Esophagus muscularis mucosa (tissue), 4 donors: ENCODE results near the gene MYOF. TPM values are rescaled to one million over a fixed set of nuclear protein-coding genes. Genes with fewer than 3 reads are reported as not detected.
"Not testable (repeated sequence)": the region's sequence is repeated elsewhere in the genome, so short reads cannot be mapped to it uniquely, and the experiment has no call there.

ENCODE experiments used
- DNase-seq: peaks from one replicate; pipeline ENCODE4 v3.0.0-alpha.2; 2017; ENCODE audit errors: extremely low spot score
- H3K27ac ChIP-seq, 4 donors: fragments of 200-600 bp; sonication (generic); replicated peaks in 1 of 4; 1 replicate in 3 of 4; 2 replicates in 1 of 4; pipeline ENCODE4 v1.5.1; 2016 to 2019; ENCODE audit warnings: mild to moderate bottlenecking in 1 of 4
- H3K27me3 ChIP-seq, 4 donors: fragments of 200-600 bp; sonication (generic); one replicate each; pipeline versions ENCODE4 v1.5.1 to v1.6.0; 2016 to 2019
- H3K36me3 ChIP-seq, 4 donors: fragments of 200-600 bp; sonication (generic); one replicate each; pipeline ENCODE4 v1.5.1; 2016 to 2019
- H3K4me1 ChIP-seq, 4 donors: fragments of 200-600 bp; sonication (generic); one replicate each; pipeline ENCODE4 v1.5.1; 2016 to 2019
- H3K4me3 ChIP-seq, 4 donors: fragments of 200-600 bp; sonication (generic); 1 replicate in 2 of 4; 2 replicates in 2 of 4; pipeline ENCODE4 v1.5.1; 2016 to 2019; ENCODE audit warnings: mild to moderate bottlenecking in 4 of 4, moderate library complexity in 1 of 4
- H3K9me3 ChIP-seq, 4 donors: fragments of 200-600 bp; sonication (generic); 1 replicate in 3 of 4; 2 replicates in 1 of 4; pipeline ENCODE4 v1.5.1; 2016 to 2019
- CTCF ChIP-seq, 3 experiments: fragments of 200-600 bp in 2 of 3; fragments of 450-650 bp in 1 of 3; sonication (generic) in 2 of 3; IDR thresholded peaks; one replicate each; pipeline ENCODE4 v1.5.1; 2017 to 2019; ENCODE audit warnings: antibody characterized with exemption in 3 of 3, mild to moderate bottlenecking in 2 of 3, moderate library complexity in 1 of 3
- EP300 ChIP-seq: sonication (generic); formaldehyde crosslinking; IDR thresholded peaks from one replicate; pipeline ENCODE4 v1.6.1; 2017; ENCODE audit warnings: antibody characterized with exemption
- POLR2A ChIP-seq: fragments of 450-650 bp; IDR thresholded peaks from one replicate; pipeline ENCODE4 v1.6.1; 2017; ENCODE audit warnings: antibody characterized with exemption, moderate library complexity, mild to moderate bottlenecking, low read depth
- POLR2AphosphoS5 ChIP-seq, 2 donors: sonication (generic); formaldehyde crosslinking; IDR thresholded peaks; one replicate each; pipeline ENCODE4 v1.6.1; 2017; ENCODE audit warnings: antibody characterized with exemption in 2 of 2
- WGBS: methylation state at CpG from one replicate; pipeline ENCODE4 v1.1.5; 2018; 5-methylcytosine and 5-hydroxymethylcytosine counted together
- intact Hi-C: fragments of 100-400 bp; cut with DNase I; formaldehyde crosslinking; loops from one replicate; pipeline ENCODE4 v1.15.1; 2023
- total RNA-seq, 4 donors: library from RNA; depleted of rRNA; stranded (reverse); fragments of >200 nt; gene quantifications; one replicate each; pipeline versions ENCODE4 v1.1.0 to v1.2.1, GENCODE V29; 2016

The MYOF gene
- total RNA-seq, 4 donors from 2014 or later = 71.2 to 120 (median 97.3) TPM

DNA sequence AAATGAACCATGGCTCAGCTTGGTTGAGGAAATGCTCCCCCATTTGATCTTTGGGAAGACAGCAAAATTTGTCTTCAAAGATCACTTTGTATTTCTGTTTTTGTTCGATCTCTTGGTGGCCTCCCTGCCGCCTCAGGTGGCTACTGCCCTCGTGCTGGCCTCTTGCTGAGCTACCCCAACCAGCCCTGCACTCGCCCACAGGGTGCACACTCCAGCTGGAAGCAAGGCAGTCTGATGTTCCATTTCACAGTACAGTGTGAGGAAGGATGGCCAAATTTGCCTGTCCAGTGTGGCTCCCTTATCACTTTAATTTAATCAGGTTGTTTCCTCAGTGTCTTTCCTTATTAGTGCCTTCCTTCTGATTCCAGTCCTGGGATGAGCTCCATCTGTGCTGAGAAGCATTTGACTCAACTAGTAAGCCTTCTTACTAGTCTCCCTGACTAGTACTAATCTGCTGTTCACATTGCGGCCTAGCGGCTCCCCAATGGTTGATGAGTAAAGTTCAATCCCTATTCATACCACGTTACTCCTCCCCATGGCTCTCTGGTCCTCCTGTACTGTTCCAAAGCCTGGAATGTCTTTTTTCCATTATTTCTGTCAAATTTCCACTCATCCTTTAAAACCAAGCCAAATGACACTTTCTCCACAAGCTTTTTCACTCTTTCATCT is 8.2 kb downstream of the MYOF start:
- peaks cover 36 to 100% (median 96%) of the 10 kb centered on the region in 4 donors for H3K4me1 ChIP-seq
- 75% methylated on average over 7 of the region's 7 CpGs for WGBS
- no peaks in the 10 kb centered on the region for H3K27me3 ChIP-seq
- H3K36me3 ChIP-seq = peaks cover 0 to 14% (median 2%) of the 10 kb centered on the region in 4 donors
- no peaks in the 10 kb centered on the region for H3K9me3 ChIP-seq
- intact Hi-C loops = no loop called here
- H3K4me3 ChIP-seq = no peak overlapping the region
- TF ChIP-seq CTCF (IDR thresholded peaks at IDR 0.05) = no peak
- no peak for TF ChIP-seq POLR2A
- no peak for TF ChIP-seq EP300
- TF ChIP-seq POLR2AphosphoS5 (IDR thresholded peaks at IDR 0.05) = no peak
- H3K27ac ChIP-seq = peak overlapping the region; percentile 86 to 93 (median 90)
- no peak for DNase-seq

GRCh38 chr10:93473161-93473560 is 9.0 kb downstream of the MYOF start:
- peaks cover 44 to 100% (median 96%) of the 10 kb centered on the region in 4 donors for H3K4me1 ChIP-seq
- WGBS = 93% methylated on average over 2 of the region's 2 CpGs
- TF ChIP-seq POLR2A (no peak), POLR2AphosphoS5 (IDR thresholded peaks at IDR 0.05) (no peak), CTCF (IDR thresholded peaks at IDR 0.05) (no peak), EP300 (no peak)
- peaks cover 0 to 16% (median 2%) of the 10 kb centered on the region in 4 donors for H3K36me3 ChIP-seq
- intact Hi-C loops = no loop called here
- no peak overlapping the region for H3K4me3 ChIP-seq
- H3K9me3 ChIP-seq = no peaks in the 10 kb centered on the region
- H3K27ac ChIP-seq = peak overlapping the region; percentile 86 to 93 (median 90)
- H3K27me3 ChIP-seq = no peaks in the 10 kb centered on the region
- DNase-seq = no peak

GRCh38 chr10:93471110-93471651 is 11.0 kb downstream of the MYOF start:
- peaks cover 54 to 95% (median 91%) of the 10 kb centered on the region in 4 donors for H3K4me1 ChIP-seq
- H3K27me3 ChIP-seq = no peaks in the 10 kb centered on the region
- intact Hi-C loops = no loop called here
- no peak for DNase-seq
- no peak overlapping the region for H3K4me3 ChIP-seq
- H3K36me3 ChIP-seq = peaks cover 0 to 11% (median 2%) of the 10 kb centered on the region in 4 donors
- peak overlapping the region; percentile 86 to 93 (median 90) for H3K27ac ChIP-seq
- TF ChIP-seq EP300 = no peak
- peak; percentile 57 to 82 for TF ChIP-seq POLR2AphosphoS5 (IDR thresholded peaks at IDR 0.05)
- WGBS = 78% methylated on average over 5 of the region's 5 CpGs
- H3K9me3 ChIP-seq = no peaks in the 10 kb centered on the region

- TF ChIP-seq POLR2AphosphoS5 (IDR thresholded peaks at IDR 0.05) = no peak
- TF ChIP-seq POLR2A = no peak
- TF ChIP-seq CTCF (IDR thresholded peaks at IDR 0.05) = no peak
- TF ChIP-seq EP300 = no peak
- Histone ChIP-seq H3K36me3 (peaks cover 0 to 11% (median 2%) of the 10 kb centered on the region in 4 donors), H3K27me3 (no peaks in the 10 kb centered on the region), H3K27ac (peak overlapping the region; percentile 86 to 93 (median 90)), H3K9me3 (no peaks in the 10 kb centered on the region), H3K4me3 (no peak overlapping the region), H3K4me1 (peaks cover 65 to 95% (median 91%) of the 10 kb centered on the region in 4 donors)
- no peak for DNase-seq
- intact Hi-C loops = no loop called here
- WGBS = 69% methylated on average over 3 of the region's 3 CpGs
Measured at GRCh38 chr10:93469454-93469853, 12.7 kb downstream of the MYOF start.

DNA sequence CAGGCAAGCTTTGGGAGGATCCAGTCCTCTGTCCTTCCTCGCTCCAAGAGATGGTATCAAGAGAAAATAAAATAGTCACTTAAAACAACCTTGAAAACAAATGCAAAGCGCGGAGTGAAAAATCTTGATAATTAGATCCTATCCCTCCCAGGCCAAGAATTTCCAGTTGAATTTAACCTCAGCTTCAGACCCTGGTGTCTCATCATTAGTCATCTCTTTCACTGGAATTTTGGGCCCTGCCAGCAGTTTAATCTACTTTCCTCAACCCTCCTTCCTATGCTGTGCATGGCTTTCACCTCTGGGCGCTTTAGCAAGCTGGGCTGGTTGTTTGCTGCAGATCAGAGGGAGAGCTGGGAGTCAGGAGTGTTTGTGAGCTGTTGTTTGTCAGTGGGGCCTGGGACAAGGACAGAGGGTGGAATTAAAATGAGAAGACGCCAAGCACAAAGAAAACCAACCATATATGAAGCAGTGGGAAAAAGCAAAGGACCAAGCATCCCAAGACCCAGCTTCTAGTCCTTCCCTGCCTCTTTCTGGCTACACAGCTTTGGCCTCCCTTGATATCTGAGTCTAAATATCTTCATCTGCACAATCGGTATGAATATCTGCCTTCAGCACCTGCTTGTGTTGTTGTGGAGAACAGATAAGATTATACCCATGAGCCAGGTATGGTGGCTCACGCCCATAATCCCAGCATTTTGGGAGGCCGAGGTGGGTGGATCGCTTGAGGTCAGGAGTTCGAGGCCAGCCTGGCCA is 13.5 kb downstream of the MYOF start:
- no peaks in the 10 kb centered on the region for H3K27me3 ChIP-seq
- peaks cover 64 to 95% (median 91%) of the 10 kb centered on the region in 4 donors for H3K4me1 ChIP-seq
- H3K27ac ChIP-seq = peak overlapping the region; percentile 86 to 93 (median 90)
- H3K4me3 ChIP-seq = no peak overlapping the region
- 79% methylated on average over 10 of the region's 10 CpGs for WGBS
- H3K9me3 ChIP-seq = no peaks in the 10 kb centered on the region
- H3K36me3 ChIP-seq = peaks cover 0 to 11% (median 2%) of the 10 kb centered on the region in 4 donors
- DNase-seq = no peak
- no peak for TF ChIP-seq EP300
- no peak for TF ChIP-seq POLR2A
- TF ChIP-seq CTCF (IDR thresholded peaks at IDR 0.05) = no peak
- peak in 1 of 2 donors; percentile 61 for TF ChIP-seq POLR2AphosphoS5 (IDR thresholded peaks at IDR 0.05)
- intact Hi-C loops = no loop called here

- H3K27me3 ChIP-seq, DNase-seq, intact Hi-C loops, H3K4me3 ChIP-seq, H3K9me3 ChIP-seq: not testable (repeated sequence)
- Histone ChIP-seq H3K27ac (peak overlapping the region; percentile 86 to 93 (median 90)), H3K36me3 (peaks cover 0 to 11% (median 2%) of the 10 kb centered on the region in 4 donors), H3K4me1 (peaks cover 70 to 95% (median 92%) of the 10 kb centered on the region in 4 donors)
- 86% methylated on average over 2 of the region's 4 CpGs for WGBS
Measured at GRCh38 chr10:93467635-93468034, 14.5 kb downstream of the MYOF start.
